GM12864 (cell line): ENCODE data around the gene ACVR2B.

Experiments
- DNase-seq: peaks from one replicate; pipeline ENCODE4 v3.0.0-alpha.2; 2011; ENCODE audit warnings: low read depth
- H3K4me3 ChIP-seq: 2 replicates; pipeline ENCODE4 v1.5.1; 2011; ENCODE audit warnings: mild to moderate bottlenecking, low read depth, low read length, control low read depth
- CTCF ChIP-seq: IDR thresholded peaks from 2 replicates; pipeline ENCODE4 v1.5.1; 2011; ENCODE audit warnings: low read depth, mild to moderate bottlenecking, moderate library complexity, low read length, control low read depth, inconsistent platforms; ENCODE audit errors: missing control alignments

ACVR2B gene

GRCh38 chr3:38455639-38456430, 2.1 kb downstream of the ACVR2B start:
- DNase-seq: no peak
- peak overlapping the region; percentile 64 for H3K4me3 ChIP-seq
- no peak for TF ChIP-seq CTCF

GRCh38 chr3:38457111-38458003, 3.7 kb downstream of the ACVR2B start:
- no peak overlapping the region for H3K4me3 ChIP-seq
- TF ChIP-seq CTCF: no peak
- DNase-seq: no peak

- no peak for DNase-seq
- TF ChIP-seq CTCF: no peak
- H3K4me3 ChIP-seq: no peak overlapping the region
Observed at GRCh38 chr3:38458796-38459498, 5.3 kb downstream of the ACVR2B start.

DNA sequence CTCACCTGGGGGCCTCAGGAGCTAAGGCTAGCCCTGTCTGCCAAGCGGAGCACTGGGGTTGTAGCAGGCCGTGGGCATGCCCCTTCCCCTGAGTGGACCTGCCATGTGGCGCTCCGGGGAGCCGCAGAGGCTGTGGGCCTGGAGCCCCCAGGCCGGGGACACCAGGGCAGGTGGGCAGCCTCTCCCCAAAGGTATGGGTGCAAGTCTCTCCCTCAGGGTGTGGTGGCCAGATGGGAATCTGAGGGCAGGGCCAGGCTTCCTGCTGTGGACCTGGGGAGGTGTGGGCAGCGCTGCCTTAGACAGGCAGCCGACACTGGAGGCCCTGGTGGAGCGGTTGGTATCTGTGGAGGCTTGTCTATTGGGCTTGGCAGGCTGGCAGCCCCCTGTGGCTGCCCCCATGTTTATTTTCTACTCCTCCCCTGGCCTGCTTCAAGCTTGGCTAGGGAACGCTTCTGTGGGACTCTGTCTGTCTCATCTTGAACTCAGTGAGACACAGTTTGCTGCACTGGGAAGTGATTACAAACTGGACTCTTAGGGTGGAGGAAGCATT, 5.9 kb downstream of the ACVR2B start:
- no peak for TF ChIP-seq CTCF
- no peak overlapping the region for H3K4me3 ChIP-seq

GRCh38 chr3:38460377-38461270, 6.9 kb downstream of the ACVR2B start:
- TF ChIP-seq CTCF: no peak
- H3K4me3 ChIP-seq: no peak overlapping the region
- DNase-seq: no peak

More for the DNA sequence above, 5.9 kb downstream of the ACVR2B start:
- no peak for DNase-seq
